Loucy (cell line): ENCODE results near the gene PANK1.

ENCODE experiments used
- EZH2phosphoT487 ChIP-seq: fragments of 200-600 bp; IDR thresholded peaks from 2 replicates; pipeline ENCODE4 v1.6.1; 2018; ENCODE audit warnings: antibody characterized with exemption, mild to moderate bottlenecking, moderate library complexity, borderline replicate concordance
- TF ChIP-seq, protein P1 (sequence below): fragments of 200-600 bp; sonication (generic); conservative IDR thresholded peaks from 2 replicates; pipeline ENCODE4 v1.5.1; 2014; ENCODE audit warnings: mild to moderate bottlenecking, antibody characterized with exemption, low read length

- TF ChIP-seq, protein P1, sequence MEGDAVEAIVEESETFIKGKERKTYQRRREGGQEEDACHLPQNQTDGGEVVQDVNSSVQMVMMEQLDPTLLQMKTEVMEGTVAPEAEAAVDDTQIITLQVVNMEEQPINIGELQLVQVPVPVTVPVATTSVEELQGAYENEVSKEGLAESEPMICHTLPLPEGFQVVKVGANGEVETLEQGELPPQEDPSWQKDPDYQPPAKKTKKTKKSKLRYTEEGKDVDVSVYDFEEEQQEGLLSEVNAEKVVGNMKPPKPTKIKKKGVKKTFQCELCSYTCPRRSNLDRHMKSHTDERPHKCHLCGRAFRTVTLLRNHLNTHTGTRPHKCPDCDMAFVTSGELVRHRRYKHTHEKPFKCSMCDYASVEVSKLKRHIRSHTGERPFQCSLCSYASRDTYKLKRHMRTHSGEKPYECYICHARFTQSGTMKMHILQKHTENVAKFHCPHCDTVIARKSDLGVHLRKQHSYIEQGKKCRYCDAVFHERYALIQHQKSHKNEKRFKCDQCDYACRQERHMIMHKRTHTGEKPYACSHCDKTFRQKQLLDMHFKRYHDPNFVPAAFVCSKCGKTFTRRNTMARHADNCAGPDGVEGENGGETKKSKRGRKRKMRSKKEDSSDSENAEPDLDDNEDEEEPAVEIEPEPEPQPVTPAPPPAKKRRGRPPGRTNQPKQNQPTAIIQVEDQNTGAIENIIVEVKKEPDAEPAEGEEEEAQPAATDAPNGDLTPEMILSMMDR = no peak
- no peak for TF ChIP-seq EZH2phosphoT487
These were observed 17.6 kb upstream of the PANK1 start for GRCh38 chr10:89662596-89662995.
